ENCODE results near the gene CYYR1.

- TF ChIP-seq CTCF (IDR thresholded peaks at IDR 0.05) (no peak), POLR2A (IDR thresholded peaks at IDR 0.05) (no peak)
Measured at GRCh38 chr21:26421724-26422123, 151.4 kb downstream of the CYYR1 start.
